ENCODE data around the gene MYADML2. TPM values are rescaled to one million over a fixed set of nuclear protein-coding genes. Genes with fewer than 3 reads are reported as not detected.
A peak's percentile ranks its signal among the peaks of the same experiment; 100 is the strongest.

Gene MYADML2
- total RNA-seq, 1 experiment from 2014 or later = 0.22 TPM

GRCh38 chr17:81902023-81902652, 44.9 kb downstream of the MYADML2 start, which contains the start of gene NPB:
Gene NPB, plus strand, starts transcription at chr17:81902238. Its CDS starts 40 bp downstream, at chr17:81902278.
- no peak within 1 kb of the TSS for H4K91ac ChIP-seq (ENCODE audit: insufficient read length, low read depth, low read length)
- Mint-ChIP-seq H3K9me3 (no peaks in the 10 kb centered on the region), H3K36me3 (ENCODE audit: insufficient read depth in 1 of 3, low read depth in 3 of 3) (peaks cover 8 to 33% (median 18%) of the 10 kb centered on the region in 3 experiments; a peak in 6 of 7 replicates), H3K4me1 (peaks cover 0 to 3% of the 10 kb centered on the region in 2 experiments; a peak in 2 of 4 replicates), H3K27ac (no peak within 1 kb of the TSS), H3K4me3 (peak within 1 kb of the TSS; percentile 27 to 60; a peak in 3 of 5 replicates), H3K27me3 (ENCODE audit: low read depth) (peaks cover 11% of the 10 kb centered on the region)
- H4K8ac ChIP-seq (replicated peaks; ENCODE audit: insufficient read length, low read depth, low read length) = no peak within 1 kb of the TSS
- H2BK5ac ChIP-seq (ENCODE audit: insufficient read length, low read length) = no peak within 1 kb of the TSS
- no peak within 1 kb of the TSS for H2BK12ac ChIP-seq (ENCODE audit: insufficient read length, low read depth, low read length)
- WGBS (ENCODE audit: extremely low coverage, insufficient read length, low lambda C conversion rate) = no CpG with 5 or more reads among the region's 79 CpGs
- H3K18ac ChIP-seq (ENCODE audit: insufficient read length, low read depth, low read length) = no peak within 1 kb of the TSS
- H4K20me1 ChIP-seq (ENCODE audit: control insufficient read depth, insufficient read depth, insufficient read length) = no peaks in the 10 kb centered on the region
- H3K9me3 ChIP-seq (ENCODE audit: control insufficient read depth, low read depth, low read length) = no peaks in the 10 kb centered on the region
- no peak within 1 kb of the TSS for H3T11ph ChIP-seq (ENCODE audit: low read length)
- H3K14ac ChIP-seq (ENCODE audit: insufficient read depth, low read length) = peak within 1 kb of the TSS; percentile 51
- no peak within 1 kb of the TSS for H2AK5ac ChIP-seq (ENCODE audit: insufficient read length, low read length)
- H2BK120ac ChIP-seq (ENCODE audit: low read depth, low read length, poor library complexity, severe bottlenecking) = no peak within 1 kb of the TSS
- no peak within 1 kb of the TSS for H3K56ac ChIP-seq (ENCODE audit: insufficient read length, low read depth, low read length)
- no peak within 1 kb of the TSS for H3K27ac ChIP-seq (ENCODE audit: insufficient read length, low read depth, low read length)
- no peaks in the 10 kb centered on the region for H3K4me1 ChIP-seq (ENCODE audit: insufficient read depth, low read length)
- peaks cover 11% of the 10 kb centered on the region for H3K23me2 ChIP-seq (ENCODE audit: insufficient read length, low read depth, low read length, poor library complexity, severe bottlenecking)
- DNase-seq = no peak
- no peak within 1 kb of the TSS for H3K9ac ChIP-seq (ENCODE audit: extremely low read depth, insufficient read length, low read length)
- no peak within 1 kb of the TSS for H2BK20ac ChIP-seq (ENCODE audit: low read depth, low read length, poor library complexity, severe bottlenecking)
- TF ChIP-seq, protein P1, sequence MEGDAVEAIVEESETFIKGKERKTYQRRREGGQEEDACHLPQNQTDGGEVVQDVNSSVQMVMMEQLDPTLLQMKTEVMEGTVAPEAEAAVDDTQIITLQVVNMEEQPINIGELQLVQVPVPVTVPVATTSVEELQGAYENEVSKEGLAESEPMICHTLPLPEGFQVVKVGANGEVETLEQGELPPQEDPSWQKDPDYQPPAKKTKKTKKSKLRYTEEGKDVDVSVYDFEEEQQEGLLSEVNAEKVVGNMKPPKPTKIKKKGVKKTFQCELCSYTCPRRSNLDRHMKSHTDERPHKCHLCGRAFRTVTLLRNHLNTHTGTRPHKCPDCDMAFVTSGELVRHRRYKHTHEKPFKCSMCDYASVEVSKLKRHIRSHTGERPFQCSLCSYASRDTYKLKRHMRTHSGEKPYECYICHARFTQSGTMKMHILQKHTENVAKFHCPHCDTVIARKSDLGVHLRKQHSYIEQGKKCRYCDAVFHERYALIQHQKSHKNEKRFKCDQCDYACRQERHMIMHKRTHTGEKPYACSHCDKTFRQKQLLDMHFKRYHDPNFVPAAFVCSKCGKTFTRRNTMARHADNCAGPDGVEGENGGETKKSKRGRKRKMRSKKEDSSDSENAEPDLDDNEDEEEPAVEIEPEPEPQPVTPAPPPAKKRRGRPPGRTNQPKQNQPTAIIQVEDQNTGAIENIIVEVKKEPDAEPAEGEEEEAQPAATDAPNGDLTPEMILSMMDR (conservative IDR thresholded peaks at IDR 0.05) = no peak
- no peaks in the 10 kb centered on the region for H3K79me1 ChIP-seq (ENCODE audit: insufficient read depth, low read depth, low read length, poor library complexity, severe bottlenecking)
- peak within 1 kb of the TSS; percentile 31 for H3K4me2 ChIP-seq (ENCODE audit: insufficient read depth, insufficient read length, low read length)
- H2AFZ ChIP-seq (ENCODE audit: low read length) = no peak within 1 kb of the TSS
- no peak within 1 kb of the TSS for H2BK15ac ChIP-seq (ENCODE audit: low read depth, low read length)
- no peak within 1 kb of the TSS for H3K4ac ChIP-seq (ENCODE audit: low read depth, low read length)
- no peaks in the 10 kb centered on the region for H3K79me2 ChIP-seq (ENCODE audit: insufficient read depth, low read length)
- H3K27me3 ChIP-seq (ENCODE audit: insufficient read depth, low read length) = no peaks in the 10 kb centered on the region; the same call in 1 of the 2 replicates
- no peak within 1 kb of the TSS for H3K23ac ChIP-seq (ENCODE audit: insufficient read length, low read depth, low read length)
- no peak within 1 kb of the TSS for H4K5ac ChIP-seq (ENCODE audit: insufficient read length, low read depth, low read length)

Data from H9 (cell line).